ENCODE results near the gene BRD1.

DNA sequence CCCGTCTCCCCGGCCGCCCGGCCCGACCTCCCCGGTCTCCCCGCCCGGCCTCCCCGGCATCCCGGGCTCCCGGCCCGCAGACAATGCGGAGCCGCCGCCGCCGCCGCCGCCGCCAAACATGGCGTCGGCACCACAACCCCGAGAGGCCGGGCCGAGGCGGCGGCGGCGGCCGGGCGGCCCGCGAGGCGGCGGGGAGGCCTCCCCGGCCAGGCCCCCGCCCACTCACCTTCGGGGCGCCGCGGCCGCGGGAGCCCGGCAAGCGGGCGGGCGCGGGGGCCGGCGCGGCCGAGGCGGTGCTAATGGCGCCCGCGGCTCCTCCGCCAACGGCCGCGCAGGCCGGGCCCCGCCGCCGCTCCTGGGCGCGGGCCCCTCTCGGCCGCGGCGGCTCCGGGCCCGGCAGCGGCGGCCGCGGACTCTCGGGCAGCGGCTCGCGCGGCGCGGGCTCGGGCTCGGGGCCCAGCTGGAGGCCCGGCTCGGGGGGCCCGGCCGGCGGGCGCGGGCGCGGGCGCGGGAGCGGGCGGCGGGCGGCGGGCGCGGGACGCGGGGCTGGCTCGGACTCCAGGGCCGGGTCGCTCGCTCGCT lies 311 bp downstream of the BRD1 start:
- no peak for TF ChIP-seq EZH2 (IDR thresholded peaks at IDR 0.05; ENCODE audit: borderline replicate concordance, low read length)
- TF ChIP-seq, protein P1, sequence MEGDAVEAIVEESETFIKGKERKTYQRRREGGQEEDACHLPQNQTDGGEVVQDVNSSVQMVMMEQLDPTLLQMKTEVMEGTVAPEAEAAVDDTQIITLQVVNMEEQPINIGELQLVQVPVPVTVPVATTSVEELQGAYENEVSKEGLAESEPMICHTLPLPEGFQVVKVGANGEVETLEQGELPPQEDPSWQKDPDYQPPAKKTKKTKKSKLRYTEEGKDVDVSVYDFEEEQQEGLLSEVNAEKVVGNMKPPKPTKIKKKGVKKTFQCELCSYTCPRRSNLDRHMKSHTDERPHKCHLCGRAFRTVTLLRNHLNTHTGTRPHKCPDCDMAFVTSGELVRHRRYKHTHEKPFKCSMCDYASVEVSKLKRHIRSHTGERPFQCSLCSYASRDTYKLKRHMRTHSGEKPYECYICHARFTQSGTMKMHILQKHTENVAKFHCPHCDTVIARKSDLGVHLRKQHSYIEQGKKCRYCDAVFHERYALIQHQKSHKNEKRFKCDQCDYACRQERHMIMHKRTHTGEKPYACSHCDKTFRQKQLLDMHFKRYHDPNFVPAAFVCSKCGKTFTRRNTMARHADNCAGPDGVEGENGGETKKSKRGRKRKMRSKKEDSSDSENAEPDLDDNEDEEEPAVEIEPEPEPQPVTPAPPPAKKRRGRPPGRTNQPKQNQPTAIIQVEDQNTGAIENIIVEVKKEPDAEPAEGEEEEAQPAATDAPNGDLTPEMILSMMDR (conservative IDR thresholded peaks at IDR 0.05 in 1 of 2, IDR thresholded peaks at IDR 0.05 in 1 of 2; ENCODE audit: extremely low read depth in 1 of 2, insufficient read depth in 1 of 2, low read depth in 1 of 2, low read length in 2 of 2) = no peak
